Aorta (tissue), 5 donors: Measurements from ENCODE around the gene ZNF90. TPM values are rescaled to one million over a fixed set of nuclear protein-coding genes. Genes with fewer than 3 reads are reported as not detected.
"Not testable (repeated sequence)": the region's sequence is repeated elsewhere in the genome, so short reads cannot be mapped to it uniquely, and the experiment has no call there.

Experiments used
- ATAC-seq: fragments of 200-7000 bp; cut with Tn5 transposase; one replicate; pipeline ENCODE4 v1.9.1; 2022; ENCODE audit warnings: moderate library complexity; ENCODE audit not compliant: low FRiP score
- DNase-seq, 2 donors: peaks; one replicate each; pipeline ENCODE4 v3.0.0-alpha.2; 2020
- H3K27ac ChIP-seq, 2 donors: one replicate each; pipeline ENCODE4 v1.5.1; 2013; ENCODE audit warnings: low read length in 2 of 2, mild to moderate bottlenecking in 2 of 2, moderate library complexity in 2 of 2, control low read depth in 1 of 2, inconsistent platforms in 1 of 2, low read depth in 1 of 2
- H3K27me3 ChIP-seq, 2 donors: one replicate each; pipeline ENCODE4 v1.6.1; 2013; ENCODE audit warnings: control low read depth in 1 of 2, low read length in 1 of 2, mild to moderate bottlenecking in 1 of 2, moderate library complexity in 1 of 2; ENCODE audit not compliant: insufficient read depth in 2 of 2, control insufficient read depth in 1 of 2
- H3K36me3 ChIP-seq, 2 donors: one replicate each; pipeline ENCODE4 v1.6.1; 2013; ENCODE audit warnings: control low read depth in 1 of 2, low read length in 1 of 2, mild to moderate bottlenecking in 1 of 2; ENCODE audit not compliant: insufficient read depth in 2 of 2, control insufficient read depth in 1 of 2
- H3K4me1 ChIP-seq, 2 donors: one replicate each; pipeline ENCODE4 v1.6.1; 2013; ENCODE audit warnings: low read length in 2 of 2, control low read depth in 1 of 2, mild to moderate bottlenecking in 1 of 2, moderate library complexity in 1 of 2; ENCODE audit not compliant: insufficient read depth in 2 of 2, control insufficient read depth in 1 of 2
- H3K4me3 ChIP-seq, 2 donors: one replicate each; pipeline ENCODE4 v1.5.1; 2013; ENCODE audit warnings: low read length in 2 of 2, control low read depth in 1 of 2, mild to moderate bottlenecking in 1 of 2
- H3K9me3 ChIP-seq: one replicate; pipeline ENCODE4 v1.6.1; 2013; ENCODE audit warnings: mild to moderate bottlenecking, low read length; ENCODE audit not compliant: control insufficient read depth
- WGBS, 2 donors: extraction: QIAGEN DNeasy Blood & Tissue Kit; methylation state at CpG; one replicate each; pipeline ENCODE4 v1.1.7; 2013; 5-methylcytosine and 5-hydroxymethylcytosine counted together
- intact Hi-C, 2 donors: fragments of 100-400 bp; cut with DNase I; formaldehyde crosslinking; loops; one replicate each; pipeline versions ENCODE4 v1.14.2 to v1.15.0; 2022
- polyA plus RNA-seq, 2 donors: library from polyadenylated mRNA; stranded (reverse); fragments of 200-250 nt; gene quantifications; one replicate each; pipeline ENCODE4 v1.2.3, GENCODE V29; 2013
- total RNA-seq, 2 donors: library from RNA; stranded (reverse); fragmentation: NEBNext Ultra II Directional; extraction: Animal tissue kit (Norgen Biotek cat#: 25700); gene quantifications; one replicate each; pipeline ENCODE4 v1.2.1, GENCODE V29; 2021
- donor health status: healthy with polysubstance abuse.
- donor health status: Bipolar disorder and iron deficiency.
- donor health status: DM: no; HTN: no; CAD: no.
- donor health status: DM: no; HTN: no; CAD: no.
- donor health status: DM: yes; HTN: yes; CAD: no.

ZNF90 gene
- total and polyA plus RNA-seq, 4 donors: 0.25 to 6.5 (median 2.0) TPM

DNA sequence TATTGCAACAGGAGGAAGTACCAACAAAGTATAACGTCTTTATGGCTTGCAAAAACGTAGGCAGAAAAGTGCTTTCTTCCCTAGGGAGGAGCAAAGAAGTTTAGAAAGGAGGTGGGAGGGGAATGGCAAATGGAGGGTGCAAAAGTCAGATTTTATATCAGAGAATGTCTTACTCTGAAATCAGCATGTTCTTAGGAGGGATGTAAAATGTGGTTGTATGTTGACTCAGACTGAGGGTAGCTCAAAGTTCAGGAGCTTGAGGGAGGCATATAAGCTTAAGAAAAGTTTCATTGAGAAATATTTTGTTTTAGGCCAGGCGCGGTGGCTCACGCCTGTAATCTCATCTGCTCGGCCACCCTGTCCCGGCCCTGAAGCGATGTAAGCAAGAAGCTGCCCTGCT lies 1.7 kb downstream of the ZNF90 start:
- Histone ChIP-seq H3K4me3 (no peak overlapping the region), H3K27ac (no peak overlapping the region), H3K4me1 (no peaks in the 10 kb centered on the region), H3K9me3 (no peaks in the 10 kb centered on the region), H3K36me3 (no peaks in the 10 kb centered on the region), H3K27me3 (no peaks in the 10 kb centered on the region)
- ATAC-seq (no peak), DNase-seq (no peak)
- WGBS, 2 donors: 14 to 17% methylated on average over 8 of the region's 8 CpGs
- intact Hi-C loops: loop anchor here in 1 of 2 donors (5.0 kb wide), 2 partner anchors 42 to 88 kb away; partner anchors contain the start of genes ZNF486 and ZNF682

DNA sequence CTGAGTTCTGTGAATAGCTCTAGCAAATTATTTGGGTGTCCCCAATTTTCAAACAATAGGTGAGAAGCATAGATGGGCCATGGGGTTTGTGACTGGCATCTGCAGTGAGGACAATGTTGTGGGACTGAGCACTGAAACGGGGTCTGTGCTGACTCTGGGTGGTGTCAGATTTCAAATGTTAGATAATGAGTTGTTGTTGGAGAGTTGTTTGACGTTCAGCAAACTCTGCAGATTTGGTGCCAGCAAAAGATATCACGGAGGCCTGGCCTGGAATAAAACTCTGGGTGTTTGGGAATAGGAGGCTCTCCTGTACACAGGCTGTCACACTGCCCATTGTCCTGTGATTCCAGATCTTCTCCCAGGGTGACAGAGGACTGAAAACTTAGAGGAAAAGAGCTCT lies 2.9 kb downstream of the ZNF90 start:
- no peaks in the 10 kb centered on the region for H3K36me3 ChIP-seq
- H3K27ac ChIP-seq: no peak overlapping the region
- intact Hi-C loops: loop anchor here in 1 of 2 donors (5.0 kb wide), 1 partner anchor 558 kb away; no protein-coding TSS in a partner anchor
- no peaks in the 10 kb centered on the region for H3K4me1 ChIP-seq
- no peaks in the 10 kb centered on the region for H3K27me3 ChIP-seq
- WGBS, 2 donors: 60 to 65% methylated on average over 3 of the region's 3 CpGs
- DNase-seq (no peak), ATAC-seq (no peak)
- H3K4me3 ChIP-seq: no peak overlapping the region
- no peaks in the 10 kb centered on the region for H3K9me3 ChIP-seq

DNA sequence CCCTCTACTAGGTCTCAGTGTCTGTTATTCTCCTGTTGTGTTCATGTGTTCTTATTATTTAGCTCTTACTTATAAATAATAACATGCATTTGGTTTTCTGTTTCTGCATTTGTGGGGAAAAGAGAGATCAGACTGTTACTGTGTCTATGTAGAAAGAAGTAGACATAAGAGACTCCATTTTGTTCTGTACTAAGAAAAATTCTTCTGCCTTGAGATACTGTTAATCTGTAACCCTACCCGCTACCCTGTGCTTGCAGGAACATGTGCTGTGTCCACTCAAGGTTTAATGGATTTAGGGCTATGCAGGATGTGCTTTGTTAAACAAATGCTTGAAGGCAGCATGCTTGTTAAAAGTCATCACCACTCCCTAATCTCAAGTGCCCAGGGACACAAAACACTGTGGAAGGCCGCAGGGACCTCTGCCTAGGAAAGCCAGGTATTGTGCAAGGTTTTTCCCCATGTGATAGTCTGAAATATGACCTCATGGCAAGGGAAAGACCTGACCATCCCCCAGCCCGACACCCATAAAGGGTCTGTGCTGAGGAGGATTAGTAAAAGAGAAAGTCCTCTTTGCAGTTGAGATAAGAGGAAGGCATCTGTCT lies 4.5 kb downstream of the ZNF90 start:
- ATAC-seq: not testable (repeated sequence)

DNA sequence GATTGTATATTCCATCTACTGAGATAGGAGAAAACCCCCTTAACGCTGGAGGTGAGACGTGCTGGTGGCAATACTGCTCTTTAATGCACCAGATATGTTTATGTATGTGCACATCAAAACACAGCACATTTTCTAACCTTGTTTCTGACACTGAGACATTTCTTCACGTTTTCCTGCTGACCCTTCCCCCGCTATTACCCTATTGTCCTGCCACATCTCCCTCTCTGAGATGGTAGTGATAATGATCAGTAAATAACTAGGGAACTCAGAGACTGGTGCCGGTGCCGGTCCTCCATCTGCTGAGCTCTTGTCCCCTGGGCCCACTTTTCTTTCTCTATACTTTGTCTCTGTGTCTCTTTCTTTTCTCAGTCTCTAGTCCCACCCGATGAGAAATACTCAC lies 5.1 kb downstream of the ZNF90 start:
- not testable (repeated sequence) for H3K27ac ChIP-seq, H3K36me3 ChIP-seq, DNase-seq, H3K9me3 ChIP-seq, H3K4me3 ChIP-seq, H3K27me3 ChIP-seq, H3K4me1 ChIP-seq, ATAC-seq
- WGBS, 2 donors: 68 to 78% methylated on average over 7 of the region's 7 CpGs
- intact Hi-C loops: loop anchor here in 1 of 2 donors (5.0 kb wide), 1 partner anchor 561 kb away; no protein-coding TSS in a partner anchor

More for the DNA sequence above, 4.5 kb downstream of the ZNF90 start:
- not testable (repeated sequence) for H3K27me3 ChIP-seq, DNase-seq, H3K4me1 ChIP-seq, H3K9me3 ChIP-seq, H3K27ac ChIP-seq, H3K36me3 ChIP-seq, H3K4me3 ChIP-seq
- 62 to 80% methylated on average over 3 of the region's 3 CpGs for WGBS, 2 donors
- intact Hi-C loops: loop anchor here in 1 of 2 donors (5.0 kb wide), 1 partner anchor 560 kb away; no protein-coding TSS in a partner anchor

DNA sequence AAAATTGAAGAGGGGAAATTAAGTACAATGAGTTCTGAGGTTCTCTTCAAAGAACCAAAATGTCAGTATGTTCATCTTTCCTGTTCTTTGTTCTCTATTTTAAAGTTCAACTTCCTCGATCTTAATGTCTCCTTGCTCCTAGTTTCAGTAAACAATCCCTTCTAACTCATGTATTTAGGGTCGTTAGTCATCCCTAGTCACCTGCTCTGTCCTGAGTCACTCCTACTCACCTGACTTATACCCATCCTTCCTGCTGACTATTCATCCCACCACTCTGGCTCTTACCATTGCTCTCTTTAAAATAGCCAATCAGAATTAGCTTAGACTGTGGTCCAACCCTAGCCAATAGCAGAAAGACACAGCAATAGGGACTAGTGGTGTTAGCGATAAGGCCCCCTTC lies 24.3 kb downstream of the ZNF90 start:
- 98 to 100% methylated on average over 3 of the region's 3 CpGs for WGBS, 2 donors
- intact Hi-C loops: no loop called here
- ATAC-seq (no peak), DNase-seq (no peak)
- Histone ChIP-seq H3K4me3 (no peak overlapping the region), H3K9me3 (peaks cover 1% of the 10 kb centered on the region), H3K36me3 (peaks cover 0 to 2% of the 10 kb centered on the region in 2 donors), H3K4me1 (no peaks in the 10 kb centered on the region), H3K27ac (no peak overlapping the region), H3K27me3 (no peaks in the 10 kb centered on the region)

DNA sequence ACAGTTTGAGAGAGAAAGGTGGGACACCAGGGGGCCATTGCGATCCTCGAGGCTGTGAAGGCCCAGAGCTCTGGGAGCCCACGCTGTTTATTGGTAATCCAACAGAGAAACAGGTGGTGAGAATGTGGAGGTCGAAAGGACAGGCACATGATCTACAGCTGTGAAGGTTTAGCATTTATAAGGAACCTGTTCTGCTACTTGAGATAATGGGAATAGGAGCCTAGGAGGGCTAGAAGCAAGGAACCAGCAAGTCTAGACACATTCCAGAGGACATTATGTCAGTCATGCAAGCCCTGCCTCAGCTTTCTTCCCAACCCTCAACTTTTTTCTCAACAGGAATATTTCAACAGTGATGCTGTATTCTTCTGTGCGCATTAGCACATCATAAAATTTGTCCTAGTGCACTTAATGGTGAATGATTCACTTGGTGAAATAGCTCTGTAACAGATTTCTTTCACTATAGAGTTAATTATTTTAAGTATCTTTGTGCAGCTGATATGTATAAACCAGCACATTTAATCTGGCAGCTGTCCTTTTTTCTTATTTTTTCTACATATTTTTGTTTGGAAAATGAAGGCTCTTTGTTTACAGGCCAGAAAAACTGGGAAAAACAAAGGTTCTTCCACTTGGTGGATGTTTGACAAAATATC lies 25.4 kb downstream of the ZNF90 start:
- H3K9me3 ChIP-seq: peaks cover 1% of the 10 kb centered on the region
- H3K4me1 ChIP-seq: no peaks in the 10 kb centered on the region
- H3K36me3 ChIP-seq: peaks cover 0 to 2% of the 10 kb centered on the region in 2 donors
- WGBS, 2 donors: 92 to 95% methylated on average over 5 of the region's 5 CpGs
- DNase-seq (no peak), ATAC-seq (no peak)
- H3K27ac ChIP-seq: no peak overlapping the region
- intact Hi-C loops: no loop called here
- H3K27me3 ChIP-seq: no peaks in the 10 kb centered on the region
- no peak overlapping the region for H3K4me3 ChIP-seq

DNA sequence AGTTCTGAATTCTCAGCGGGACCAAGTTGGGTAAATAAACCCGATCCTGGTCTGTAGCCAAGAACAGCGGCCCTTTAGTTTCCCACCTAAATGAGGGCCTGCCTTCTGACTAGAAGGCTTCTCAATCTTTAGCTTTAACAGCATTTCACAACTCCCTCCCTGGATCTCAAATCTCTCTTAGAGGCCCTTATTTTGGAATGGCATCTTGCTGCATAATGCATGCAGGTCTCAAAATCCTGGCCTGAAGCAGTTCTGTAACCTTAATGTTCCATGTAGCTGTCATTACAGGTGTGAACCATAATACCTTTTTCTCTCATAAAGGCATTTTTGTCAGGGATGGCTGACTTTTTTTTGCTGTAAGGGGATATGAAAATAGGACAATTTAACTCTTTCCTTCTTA lies 29.5 kb downstream of the ZNF90 start:
- Histone ChIP-seq H3K27ac (no peak overlapping the region), H3K4me1 (no peaks in the 10 kb centered on the region), H3K36me3 (peaks cover 0 to 2% of the 10 kb centered on the region in 2 donors), H3K4me3 (no peak overlapping the region), H3K27me3 (no peaks in the 10 kb centered on the region), H3K9me3 (peaks cover 5% of the 10 kb centered on the region)
- WGBS, 2 donors: 53 to 57% methylated on average over 3 of the region's 3 CpGs
- DNase-seq (no peak), ATAC-seq (no peak)
- intact Hi-C loops: no loop called here

DNA sequence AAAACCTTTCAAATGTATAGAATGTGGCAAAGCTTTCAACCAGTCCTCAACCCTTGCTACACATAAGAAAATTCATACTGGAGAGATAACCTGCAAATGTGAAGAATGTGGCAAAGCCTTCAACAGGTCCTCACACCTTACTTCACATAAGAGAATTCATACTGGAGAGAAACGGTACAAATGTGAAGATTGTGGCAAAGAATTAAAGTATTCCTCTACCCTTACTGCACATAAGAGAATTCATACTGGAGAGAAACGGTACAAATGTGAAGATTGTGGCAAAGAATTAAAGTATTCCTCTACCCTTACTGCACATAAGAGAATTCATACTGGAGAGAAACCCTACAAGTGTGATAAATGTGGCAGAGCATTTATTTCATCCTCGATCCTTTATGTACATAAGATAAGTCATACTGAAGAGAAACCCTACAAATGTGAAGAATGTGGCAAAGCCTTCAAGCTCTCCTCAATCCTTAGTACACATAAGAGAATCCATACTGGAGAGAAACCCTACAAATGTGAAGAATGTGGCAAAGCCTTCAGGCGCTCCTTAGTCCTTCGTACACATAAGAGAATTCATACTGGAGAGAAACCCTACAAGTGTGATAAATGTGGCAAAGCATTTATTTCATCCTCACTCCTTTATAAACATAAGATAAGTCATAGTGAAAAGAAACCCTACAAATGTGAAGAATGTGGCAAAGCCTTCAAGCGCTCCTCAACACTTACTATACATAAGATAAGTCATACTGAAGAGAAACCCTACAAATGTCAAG lies 40.5 kb downstream of the ZNF90 start:
- H3K4me1 ChIP-seq, H3K27me3 ChIP-seq, ATAC-seq, H3K4me3 ChIP-seq, intact Hi-C loops, DNase-seq, H3K27ac ChIP-seq, H3K36me3 ChIP-seq: not testable (repeated sequence)
- WGBS, 2 donors: 99% methylated on average over 6 of the region's 6 CpGs
- H3K9me3 ChIP-seq: peaks cover 15% of the 10 kb centered on the region
